Activated CD4-positive, alpha-beta memory T cell treated with anti-CD3 and anti-CD28 coated beads for 36 hours (primary cell): ENCODE measurements around the gene RTN3. TPM values are rescaled to one million over a fixed set of nuclear protein-coding genes. Genes with fewer than 3 reads are reported as not detected.
"Not testable (repeated sequence)": the region's sequence is repeated elsewhere in the genome, so short reads cannot be mapped to it uniquely, and the experiment has no call there.

Experiments
- CTCF ChIA-PET: fragments of 350-600 bp; sonication (Branson Sonifier 250); formaldehyde crosslinking; loops from one replicate; lab custom pipeline; 2021; ENCODE audit warnings: antibody characterized with exemption, inconsistent platforms; lab: Charles Lee
- POLR2A ChIA-PET: fragments of 350-600 bp; sonication (Branson Sonifier 250); formaldehyde crosslinking; loops from one replicate; lab custom pipeline; 2021; ENCODE audit warnings: antibody characterized with exemption; lab: Charles Lee
- DNase-seq: peaks from one replicate; pipeline ENCODE4 v3.0.0-alpha.2; 2020
- H3K27ac Mint-ChIP-seq: one replicate; pipeline ENCODE4 v1.8.0; 2021; ENCODE audit warnings: mixed read lengths
- H3K27me3 Mint-ChIP-seq: one replicate; pipeline ENCODE4 v1.8.0; 2021; ENCODE audit warnings: mixed read lengths
- H3K36me3 Mint-ChIP-seq: one replicate; pipeline ENCODE4 v1.8.0; 2021; ENCODE audit warnings: mixed read lengths
- H3K4me1 Mint-ChIP-seq: one replicate; pipeline ENCODE4 v1.8.0; 2021; ENCODE audit warnings: low read depth, mixed read lengths
- H3K4me3 Mint-ChIP-seq: one replicate; pipeline ENCODE4 v1.8.0; 2021; ENCODE audit warnings: mild to moderate bottlenecking, mixed read lengths
- H3K9me3 Mint-ChIP-seq: one replicate; pipeline ENCODE4 v1.8.0; 2021; ENCODE audit warnings: mixed read lengths
- intact Hi-C: fragments of 100-400 bp; cut with micrococcal nuclease; formaldehyde crosslinking; loops from one replicate; pipeline ENCODE4 v1.15.1; 2023
- total RNA-seq, 2 experiments: library from RNA; stranded (reverse); gene quantifications; one replicate each; pipeline ENCODE4 v1.2.3, GENCODE V29; 2021

Gene RTN3
- total RNA-seq, 2 experiments from 2014 or later, result 54.4 to 58.4 TPM

DNA sequence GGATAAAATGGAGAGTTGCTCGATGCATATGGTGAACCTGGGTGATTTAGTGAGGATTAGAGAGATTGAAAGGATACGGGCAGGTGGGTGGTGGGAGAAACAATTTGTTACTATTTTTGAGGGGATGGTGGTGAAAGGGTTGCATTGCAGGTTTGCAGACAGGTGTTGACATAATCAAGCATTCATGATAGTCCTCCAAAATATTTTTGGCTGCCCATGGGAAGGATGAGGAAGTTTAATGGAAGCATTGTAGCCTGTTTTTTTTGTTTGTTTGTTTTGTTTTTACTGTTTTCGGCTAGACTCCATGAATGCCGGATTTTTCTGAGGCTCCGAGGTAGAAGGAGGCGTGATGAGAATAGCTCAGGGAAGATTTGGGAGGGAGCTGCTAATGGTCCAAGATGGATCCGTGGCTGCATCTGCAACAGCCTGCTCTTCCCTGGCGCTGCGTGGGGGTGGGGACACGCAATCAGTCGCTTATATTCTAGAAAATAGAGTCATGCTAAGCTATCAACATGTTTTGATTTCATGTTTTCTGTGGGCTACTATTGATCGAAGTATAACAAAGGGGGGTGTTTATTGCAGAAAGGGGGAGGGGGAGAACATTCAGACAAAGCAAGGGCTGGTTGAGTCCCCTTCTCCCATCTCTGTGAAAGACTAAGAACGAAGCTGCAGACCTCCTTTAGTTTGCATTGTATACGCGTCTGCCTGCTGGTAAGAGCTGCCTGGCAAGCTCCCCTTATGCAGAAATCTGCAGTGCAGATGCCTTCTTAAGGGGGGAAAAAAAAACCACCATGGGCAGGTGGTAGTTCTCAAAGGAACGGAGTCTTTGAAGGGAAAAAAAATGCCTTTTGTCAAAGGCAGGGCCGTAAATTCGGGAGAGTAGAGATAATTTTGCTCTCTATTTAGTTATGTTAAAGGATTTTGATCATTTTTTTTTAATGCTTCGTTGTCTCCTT, 1.0 kb downstream of the RTN3 start:
- DNase-seq, result peak; percentile 33
- intact Hi-C loops, result loop anchor here (5.0 kb wide), 2 partner anchors 145 to 155 kb away; partner anchors contain the start of genes MARK2 and PLAAT4
- ChIA-PET POLR2A (interaction anchor here (0.7 to 2.5 kb wide), 5 partner anchors 9 to 145 kb away, joined by 3 to 32 read pairs (median 6); partner anchors contain the start of genes ATL3 and PLAAT4), CTCF (interaction anchor here (1.0 to 2.7 kb wide), 9 partner anchors 12 to 203 kb away, joined by 3 to 19 read pairs (median 4); partner anchors contain the start of gene ATL3)
- H3K27ac Mint-ChIP-seq, result peak overlapping the region; percentile 78
- no peaks in the 10 kb centered on the region for H3K27me3 Mint-ChIP-seq
- H3K4me3 Mint-ChIP-seq, result peak overlapping the region; percentile 87
- H3K9me3 Mint-ChIP-seq, result no peaks in the 10 kb centered on the region
- peaks cover 26% of the 10 kb centered on the region for H3K4me1 Mint-ChIP-seq
- H3K36me3 Mint-ChIP-seq, result no peaks in the 10 kb centered on the region

DNA sequence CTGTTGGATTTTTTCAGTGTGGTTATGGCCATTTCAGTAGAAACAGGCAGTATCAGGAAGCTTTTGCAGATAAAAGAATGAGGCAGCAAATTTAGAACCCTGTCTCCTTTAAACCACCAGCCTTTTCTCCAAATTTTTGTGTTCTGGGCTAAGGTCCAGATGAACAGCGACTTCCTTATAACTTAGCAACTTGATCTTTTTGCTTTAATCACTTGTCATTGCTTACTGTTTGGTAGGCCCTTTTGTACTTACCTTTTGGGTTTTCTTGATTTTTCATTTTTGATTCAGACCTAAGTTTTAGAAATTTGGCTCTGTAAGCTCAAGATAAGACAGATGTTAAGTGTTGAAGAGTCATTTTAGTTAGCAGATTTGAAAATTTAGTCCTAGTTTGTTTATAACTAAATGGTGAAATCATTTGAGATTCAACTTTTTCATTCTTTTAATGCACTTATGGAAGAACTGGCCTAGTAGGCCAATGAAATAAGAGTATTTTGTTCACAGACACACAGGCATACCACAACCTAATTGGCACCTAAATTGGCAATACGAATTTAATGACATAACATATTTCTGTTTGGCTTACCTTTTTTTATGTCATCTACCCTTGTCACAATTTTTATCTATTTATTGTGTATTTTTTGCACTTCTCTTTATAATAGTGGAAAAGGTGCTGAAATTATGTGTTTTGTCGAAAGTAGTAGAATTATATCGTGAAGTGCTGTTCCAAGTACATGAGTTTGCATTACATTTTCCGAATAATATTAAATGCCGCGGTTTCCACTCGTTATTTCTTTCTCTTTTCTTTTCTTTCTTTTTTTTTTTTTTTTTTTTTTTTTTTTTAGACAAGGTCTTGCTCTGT, 2.1 kb downstream of the RTN3 start:
- Mint-ChIP-seq H3K27me3 (no peaks in the 10 kb centered on the region), H3K4me1 (peaks cover 34% of the 10 kb centered on the region), H3K4me3 (peak overlapping the region; percentile 87), H3K36me3 (no peaks in the 10 kb centered on the region), H3K9me3 (no peaks in the 10 kb centered on the region), H3K27ac (no peak overlapping the region)
- intact Hi-C loops, result loop anchor here (5.0 kb wide), 2 partner anchors 146 to 154 kb away; partner anchors contain the start of genes MARK2 and PLAAT4
- CTCF ChIA-PET, result interaction anchor here (1.0 to 2.7 kb wide), 5 partner anchors 13 to 204 kb away, joined by 3 to 19 read pairs (median 4); partner anchors contain the start of gene ATL3
- no peak for DNase-seq
- POLR2A ChIA-PET, result interaction anchor here (2.3 to 2.5 kb wide), 2 partner anchors 10 to 13 kb away, joined by 12 to 32 read pairs; partner anchors contain the start of gene ATL3

DNA sequence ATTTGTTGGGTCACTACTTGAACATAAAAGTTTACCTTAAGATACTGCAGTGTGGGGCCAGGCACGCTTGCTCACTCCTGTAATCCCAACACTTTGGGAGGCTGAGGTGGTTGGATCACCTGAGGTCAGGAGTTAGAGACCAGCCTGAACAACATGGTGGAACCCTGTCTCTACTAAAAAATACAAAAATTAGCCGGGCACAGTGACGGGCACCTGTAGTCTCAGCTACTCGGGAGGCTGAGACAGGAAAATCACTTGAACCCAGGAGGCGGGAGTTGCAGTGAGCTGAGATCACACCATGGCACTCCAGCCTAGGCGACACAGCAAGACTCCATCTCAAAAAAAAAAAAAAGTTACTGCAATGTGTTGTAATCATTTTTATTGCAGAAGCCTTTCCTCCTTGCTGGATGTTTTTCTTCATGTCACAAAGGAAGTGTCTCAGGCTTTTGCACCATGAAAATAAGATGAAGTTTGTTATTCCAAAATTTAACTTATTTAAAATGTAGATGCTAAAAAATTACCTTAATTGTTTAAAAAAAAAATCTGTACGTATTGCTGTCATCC, 3.9 kb downstream of the RTN3 start:
- intact Hi-C loops, H3K36me3 Mint-ChIP-seq, H3K27me3 Mint-ChIP-seq, H3K27ac Mint-ChIP-seq, H3K9me3 Mint-ChIP-seq, H3K4me3 Mint-ChIP-seq, DNase-seq, POLR2A ChIA-PET: not testable (repeated sequence)
- CTCF ChIA-PET, result interaction anchor here (0.6 to 0.7 kb wide), 2 partner anchors 52 to 83 kb away, joined by 3 read pairs; no protein-coding TSS in a partner anchor
- peaks cover 42% of the 10 kb centered on the region for H3K4me1 Mint-ChIP-seq

DNA sequence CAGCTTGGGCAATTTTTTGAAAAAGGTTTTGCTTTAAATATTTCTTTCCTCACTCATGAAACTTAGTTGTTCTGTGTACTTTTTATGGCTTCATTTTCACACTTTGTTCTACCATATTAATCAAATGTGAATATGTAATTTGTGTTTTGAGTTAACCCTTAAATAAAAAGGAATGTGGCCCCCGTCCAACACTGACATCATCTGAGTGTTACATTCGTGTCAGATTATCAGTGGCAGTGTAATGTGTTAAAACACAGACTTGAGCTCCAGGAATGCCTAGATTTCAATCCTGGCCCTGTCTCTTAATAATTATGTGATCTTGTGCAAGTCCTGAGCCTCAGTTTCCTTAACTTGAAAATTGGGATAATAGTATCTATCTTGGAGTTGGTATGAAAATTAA, 5.6 kb downstream of the RTN3 start:
- Mint-ChIP-seq H3K4me3 (no peak overlapping the region), H3K9me3 (no peaks in the 10 kb centered on the region), H3K27ac (no peak overlapping the region), H3K4me1 (peaks cover 34% of the 10 kb centered on the region), H3K27me3 (no peaks in the 10 kb centered on the region), H3K36me3 (no peaks in the 10 kb centered on the region)
- ChIA-PET POLR2A (no interaction called here), CTCF (interaction anchor here (1.2 to 1.3 kb wide), 2 partner anchors 52 to 208 kb away, joined by 3 to 5 read pairs; no protein-coding TSS in a partner anchor)
- DNase-seq, result no peak
- intact Hi-C loops, result no loop called here

DNA sequence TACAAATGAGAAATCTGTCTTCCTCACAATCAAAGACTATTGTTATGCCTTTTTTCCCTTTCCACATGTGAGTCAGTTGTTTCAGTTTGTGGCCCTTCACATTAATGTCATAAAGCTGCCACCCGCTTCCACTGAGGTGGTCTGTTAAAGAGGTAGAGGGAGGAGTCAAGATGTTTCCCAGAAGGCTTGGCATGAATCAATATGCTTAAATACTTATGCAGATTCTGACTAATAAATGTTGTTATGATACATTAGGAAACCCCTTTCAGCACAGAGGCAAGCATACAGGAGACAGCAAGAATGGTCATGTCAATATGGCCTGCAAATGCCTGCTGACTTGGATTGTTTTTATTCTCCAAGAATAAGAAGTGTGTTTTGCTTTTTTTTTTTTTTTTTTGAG, 6.5 kb downstream of the RTN3 start:
- no peaks in the 10 kb centered on the region for H3K36me3 Mint-ChIP-seq
- H3K27ac Mint-ChIP-seq, result no peak overlapping the region
- peaks cover 26% of the 10 kb centered on the region for H3K4me1 Mint-ChIP-seq
- no peaks in the 10 kb centered on the region for H3K9me3 Mint-ChIP-seq
- POLR2A ChIA-PET, result no interaction called here
- H3K4me3 Mint-ChIP-seq, result no peak overlapping the region
- no peaks in the 10 kb centered on the region for H3K27me3 Mint-ChIP-seq
- DNase-seq, result peak; percentile 42
- CTCF ChIA-PET, result interaction anchor here (1.3 kb wide), 1 partner anchor 209 kb away, joined by 3 read pairs; no protein-coding TSS in a partner anchor
- intact Hi-C loops, result no loop called here

DNA sequence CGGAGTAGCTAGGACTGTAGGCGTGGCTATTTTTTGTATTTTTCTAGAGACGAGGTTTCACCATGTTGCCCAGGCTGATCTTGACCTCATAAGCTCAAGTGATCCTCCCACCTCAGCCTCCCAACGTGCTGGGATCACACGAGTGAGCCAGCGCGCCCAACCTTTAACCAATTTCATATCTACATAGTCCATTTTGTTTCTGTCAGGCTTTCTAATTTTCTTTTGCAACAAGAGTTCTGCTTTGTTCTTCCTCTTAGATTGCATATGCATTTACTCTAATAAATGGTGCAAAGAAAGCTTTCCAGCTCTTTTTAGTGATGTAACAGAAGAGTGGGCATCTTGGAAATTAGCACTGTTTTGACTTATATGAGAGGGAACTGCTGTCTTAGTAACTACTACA, 13.3 kb downstream of the RTN3 start:
- POLR2A ChIA-PET, result no interaction called here
- intact Hi-C loops, result no loop called here
- CTCF ChIA-PET, result interaction anchor here (0.8 to 1.2 kb wide), 2 partner anchors 44 to 56 kb away, joined by 3 to 4 read pairs; no protein-coding TSS in a partner anchor
- Mint-ChIP-seq H3K4me3 (no peak overlapping the region), H3K9me3 (no peaks in the 10 kb centered on the region), H3K4me1 (no peaks in the 10 kb centered on the region), H3K27ac (no peak overlapping the region), H3K36me3 (no peaks in the 10 kb centered on the region), H3K27me3 (no peaks in the 10 kb centered on the region)
- no peak for DNase-seq

DNA sequence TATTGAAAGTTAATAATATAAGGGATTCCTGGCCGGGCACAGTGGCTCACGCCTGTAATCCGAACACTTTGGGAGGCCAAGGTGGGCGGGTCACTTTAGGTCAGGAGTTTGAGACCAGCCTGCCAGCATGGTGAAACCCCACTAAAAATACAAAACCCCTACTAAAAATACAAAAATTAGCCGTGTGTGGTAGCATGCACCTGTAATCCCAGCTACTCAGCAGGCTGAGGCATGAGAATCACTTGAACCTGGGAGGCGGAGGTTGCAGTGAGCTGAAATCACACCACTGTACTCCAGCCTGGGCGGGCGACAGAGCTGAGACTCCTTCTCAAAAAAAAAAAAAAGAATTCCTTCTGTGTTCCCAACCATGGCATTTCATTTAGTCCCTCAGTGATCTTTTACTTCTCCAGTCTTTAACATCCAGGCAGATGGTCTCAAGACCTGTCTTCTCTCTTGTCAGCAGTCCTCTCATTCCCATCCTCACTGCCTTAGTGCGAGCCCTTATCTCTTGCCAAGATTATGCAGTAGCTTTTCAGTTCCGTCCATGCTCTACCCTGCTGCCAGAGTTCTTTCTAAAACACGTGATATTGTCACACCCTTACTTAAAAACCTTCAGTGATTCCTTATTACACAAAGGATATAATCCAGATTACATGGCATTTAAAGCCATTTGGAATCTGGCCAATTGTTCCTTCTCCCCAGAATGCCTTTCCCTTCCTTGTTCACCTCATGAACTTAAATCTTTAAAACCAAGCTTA, 17.9 kb downstream of the RTN3 start:
- intact Hi-C loops, result no loop called here
- ChIA-PET POLR2A (no interaction called here), CTCF (interaction anchor here (1.0 to 2.0 kb wide), 3 partner anchors 39 to 139 kb away, joined by 3 to 5 read pairs (median 3); no protein-coding TSS in a partner anchor)
- no peak overlapping the region for H3K4me3 Mint-ChIP-seq
- H3K9me3 Mint-ChIP-seq, result no peaks in the 10 kb centered on the region
- H3K4me1 Mint-ChIP-seq, result peaks cover 3% of the 10 kb centered on the region
- no peaks in the 10 kb centered on the region for H3K36me3 Mint-ChIP-seq
- no peak for DNase-seq
- H3K27ac Mint-ChIP-seq, result no peak overlapping the region
- no peaks in the 10 kb centered on the region for H3K27me3 Mint-ChIP-seq

DNA sequence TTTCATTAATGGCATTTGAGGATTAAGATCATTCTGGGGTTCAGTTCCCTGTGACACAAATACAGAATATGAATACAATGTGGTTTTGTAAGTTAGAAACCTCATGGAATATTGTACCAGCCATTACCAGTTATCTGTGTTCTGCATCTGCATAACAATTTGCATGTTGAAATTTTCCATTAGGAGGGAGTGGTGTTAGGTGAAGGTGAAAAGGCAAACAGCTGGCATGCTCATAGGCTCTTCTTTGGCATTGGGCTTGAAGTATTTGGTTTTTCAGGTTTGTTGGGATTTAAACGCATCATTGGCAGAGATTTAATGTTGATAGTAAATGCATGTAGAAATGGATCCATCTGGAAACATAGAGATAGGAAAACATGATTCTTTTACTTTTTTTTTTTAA, 18.6 kb downstream of the RTN3 start:
- ChIA-PET CTCF (interaction anchor here (1.0 to 2.0 kb wide), 3 partner anchors 39 to 139 kb away, joined by 3 to 5 read pairs (median 3); no protein-coding TSS in a partner anchor), POLR2A (no interaction called here)
- intact Hi-C loops, result no loop called here
- no peak for DNase-seq
- H3K4me1 Mint-ChIP-seq, result peaks cover 3% of the 10 kb centered on the region
- no peaks in the 10 kb centered on the region for H3K27me3 Mint-ChIP-seq
- no peak overlapping the region for H3K4me3 Mint-ChIP-seq
- H3K36me3 Mint-ChIP-seq, result no peaks in the 10 kb centered on the region
- H3K27ac Mint-ChIP-seq, result no peak overlapping the region
- no peaks in the 10 kb centered on the region for H3K9me3 Mint-ChIP-seq

DNA sequence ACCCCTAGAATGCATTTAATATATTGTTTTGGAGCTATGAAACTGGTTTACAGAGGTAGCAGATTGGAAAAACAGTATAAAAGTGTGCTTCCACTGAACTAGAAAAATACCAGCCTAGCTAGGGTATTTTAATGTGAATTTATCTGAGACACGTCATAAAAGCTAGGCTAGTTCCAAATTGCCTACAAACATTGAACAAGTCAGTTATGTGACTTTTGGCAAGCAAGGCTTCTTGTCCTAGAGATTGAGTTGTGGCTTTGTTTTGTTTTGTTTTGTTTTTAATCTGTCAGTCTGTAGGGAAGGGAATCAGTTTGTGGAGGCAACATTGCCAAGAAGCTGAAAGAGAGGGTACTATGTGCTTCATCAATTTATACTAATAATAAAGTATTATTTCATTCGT, 24.2 kb downstream of the RTN3 start:
- ChIA-PET CTCF (no interaction called here), POLR2A (no interaction called here)
- H3K27ac Mint-ChIP-seq, result no peak overlapping the region
- H3K4me1 Mint-ChIP-seq, result no peaks in the 10 kb centered on the region
- H3K9me3 Mint-ChIP-seq, result no peaks in the 10 kb centered on the region
- no peak overlapping the region for H3K4me3 Mint-ChIP-seq
- no peak for DNase-seq
- H3K36me3 Mint-ChIP-seq, result peaks cover 1% of the 10 kb centered on the region
- intact Hi-C loops, result no loop called here
- H3K27me3 Mint-ChIP-seq, result no peaks in the 10 kb centered on the region

DNA sequence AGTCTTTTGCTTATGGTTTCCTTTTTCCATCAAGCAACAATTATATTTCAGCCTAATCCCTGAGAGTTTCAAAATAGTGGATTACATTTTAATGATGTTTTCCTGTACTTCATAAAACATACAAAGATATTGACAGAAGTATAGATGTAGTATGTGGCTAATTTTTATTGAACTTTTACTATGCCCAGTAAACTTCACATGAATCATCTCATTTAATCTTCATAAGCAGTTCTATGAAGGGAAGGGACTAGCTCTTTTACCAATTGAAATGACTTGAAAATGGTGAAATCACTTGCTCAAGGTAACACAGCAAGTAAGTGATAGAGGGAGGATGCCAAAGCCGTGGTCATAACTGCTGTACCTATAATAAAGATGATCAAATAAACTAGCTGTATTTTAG, 27.5 kb downstream of the RTN3 start:
- H3K4me1 Mint-ChIP-seq, result no peaks in the 10 kb centered on the region
- peaks cover 1% of the 10 kb centered on the region for H3K36me3 Mint-ChIP-seq
- ChIA-PET CTCF (no interaction called here), POLR2A (no interaction called here)
- no peaks in the 10 kb centered on the region for H3K9me3 Mint-ChIP-seq
- DNase-seq, result no peak
- H3K27me3 Mint-ChIP-seq, result no peaks in the 10 kb centered on the region
- H3K27ac Mint-ChIP-seq, result no peak overlapping the region
- H3K4me3 Mint-ChIP-seq, result no peak overlapping the region
- intact Hi-C loops, result no loop called here
